ENCODE measurements around the gene TTC1.

The TTC1 gene

DNA sequence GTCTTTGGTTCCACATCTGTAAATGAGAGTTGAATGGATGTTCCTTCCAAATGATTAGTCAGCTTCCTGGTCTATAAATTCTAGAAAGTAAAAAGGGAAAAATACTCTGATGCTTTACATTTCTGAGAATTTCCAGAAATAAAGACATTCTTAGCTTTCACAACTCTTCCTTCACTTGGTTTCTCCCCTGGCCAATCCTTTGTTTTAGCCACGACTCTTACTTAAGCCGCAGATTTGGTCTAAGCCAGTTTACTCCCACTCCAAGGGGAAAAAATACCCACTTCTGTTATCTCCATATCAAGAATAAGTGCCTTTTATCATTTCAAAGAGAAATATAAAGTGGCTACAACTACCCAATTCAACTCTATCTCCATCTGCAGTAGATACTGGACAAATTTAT is 80.6 kb downstream of the TTC1 start:
- DNase-seq = no peak

DNA sequence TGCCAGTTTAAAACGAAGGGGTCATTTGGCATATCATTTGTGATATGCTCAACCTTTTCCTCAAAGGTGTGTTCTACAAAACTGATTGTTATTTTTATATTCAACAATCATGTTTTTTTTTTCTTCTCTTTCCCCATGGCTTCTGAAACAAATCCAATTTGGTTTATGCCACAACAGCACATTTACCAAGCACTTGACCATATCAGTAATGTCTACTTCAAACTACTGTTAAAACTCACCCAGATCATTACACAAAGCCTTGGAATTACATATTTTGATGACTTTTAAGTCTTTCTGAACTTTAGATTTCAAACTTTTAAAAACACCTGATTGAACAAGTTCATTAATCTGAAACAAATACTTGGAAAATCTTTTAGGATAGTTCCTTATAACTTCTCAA is 81.1 kb downstream of the TTC1 start:
- DNase-seq = no peak

DNA sequence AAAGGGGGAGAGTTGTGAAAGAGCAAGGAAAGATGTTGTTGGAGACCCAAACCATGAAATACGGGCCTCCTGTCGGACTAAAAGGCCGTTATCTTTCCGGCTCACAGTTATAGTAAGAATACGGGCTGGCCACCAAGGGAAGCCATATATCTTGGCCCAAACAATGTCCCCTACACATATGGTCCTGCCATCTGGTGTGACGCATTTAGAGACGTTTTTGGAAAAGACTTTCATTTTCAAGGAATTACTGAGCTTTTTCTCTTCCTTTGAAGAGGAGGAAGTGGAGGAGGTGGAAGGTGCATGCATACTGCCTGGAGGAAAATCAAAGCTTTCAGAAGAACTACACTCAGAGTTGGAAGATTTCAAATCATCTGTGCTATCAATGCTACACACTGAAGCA is 83.6 kb downstream of the TTC1 start:
- DNase-seq = no peak

DNA sequence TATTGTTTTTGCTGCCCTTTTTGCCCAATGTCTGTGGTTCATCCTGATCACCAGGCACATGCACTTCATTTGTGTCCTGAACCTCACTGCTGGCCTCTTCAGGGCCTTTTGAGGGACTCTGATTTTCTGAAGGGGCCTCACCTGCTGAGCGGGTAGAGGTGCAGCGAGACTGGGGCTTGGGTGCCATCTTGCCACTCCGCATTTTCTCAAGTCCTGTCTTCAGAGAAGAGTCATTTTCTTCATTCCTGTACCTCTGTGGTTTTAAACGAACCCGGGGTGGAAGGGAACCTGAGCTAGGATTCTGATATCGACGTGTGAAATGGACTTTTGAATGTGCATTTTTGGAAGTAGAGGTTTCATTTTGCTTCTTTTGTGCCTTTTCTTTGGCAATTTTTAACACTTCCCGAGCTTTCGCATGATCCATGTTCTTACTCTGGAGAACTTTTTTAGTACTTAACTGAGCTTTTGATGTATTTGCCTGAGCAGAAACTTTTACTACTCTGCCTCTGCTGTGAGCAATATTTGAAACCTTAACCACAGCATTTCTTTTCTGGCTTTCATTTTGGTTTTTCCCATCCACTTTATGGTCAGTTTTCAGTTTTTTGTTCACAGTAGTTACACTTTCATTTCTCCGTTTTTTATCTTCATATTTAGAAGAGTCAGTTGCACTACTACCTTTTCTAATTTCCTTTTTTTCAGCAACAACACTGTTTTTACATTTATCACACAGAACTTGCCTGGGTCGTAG is 84.2 kb downstream of the TTC1 start:
- DNase-seq = no peak

DNA sequence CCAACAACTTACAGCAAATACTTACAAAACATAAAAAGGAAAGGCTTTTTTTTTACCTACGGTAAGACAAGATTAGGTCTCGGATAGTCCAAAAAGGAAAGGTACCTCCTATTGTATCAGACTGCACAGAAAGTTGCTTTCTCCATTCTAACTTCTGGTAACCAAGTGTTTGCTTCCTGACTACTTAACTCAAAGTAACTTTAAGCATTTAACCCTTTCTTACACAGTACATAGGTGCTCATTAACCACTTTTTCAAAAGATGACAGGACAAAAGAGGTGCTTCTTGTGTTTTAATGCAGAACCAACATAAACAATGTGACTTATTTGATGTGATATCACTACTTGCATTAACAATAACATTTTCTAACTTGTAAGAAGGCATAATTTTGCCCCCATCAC is 87.2 kb downstream of the TTC1 start:
- DNase-seq = no peak

DNA sequence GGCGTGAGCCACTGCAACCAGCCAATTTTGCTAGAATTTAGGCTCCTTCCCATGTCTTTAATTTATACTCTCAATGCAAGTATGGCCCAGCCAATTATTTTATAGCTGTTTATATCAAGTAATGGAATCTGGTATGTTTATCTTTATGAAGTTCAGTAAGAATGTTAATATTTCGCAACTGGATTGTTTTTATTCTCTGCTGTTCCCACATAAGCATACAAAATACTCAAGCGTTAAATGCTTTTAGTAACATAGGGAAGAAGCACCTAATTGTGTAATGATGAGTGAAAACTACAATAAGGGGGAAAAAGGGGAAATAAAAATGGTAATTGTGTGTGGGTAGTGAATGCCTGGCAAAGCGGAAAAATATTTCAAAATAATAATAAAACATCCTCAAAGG is 89.1 kb downstream of the TTC1 start:
- no peak for DNase-seq

DNA sequence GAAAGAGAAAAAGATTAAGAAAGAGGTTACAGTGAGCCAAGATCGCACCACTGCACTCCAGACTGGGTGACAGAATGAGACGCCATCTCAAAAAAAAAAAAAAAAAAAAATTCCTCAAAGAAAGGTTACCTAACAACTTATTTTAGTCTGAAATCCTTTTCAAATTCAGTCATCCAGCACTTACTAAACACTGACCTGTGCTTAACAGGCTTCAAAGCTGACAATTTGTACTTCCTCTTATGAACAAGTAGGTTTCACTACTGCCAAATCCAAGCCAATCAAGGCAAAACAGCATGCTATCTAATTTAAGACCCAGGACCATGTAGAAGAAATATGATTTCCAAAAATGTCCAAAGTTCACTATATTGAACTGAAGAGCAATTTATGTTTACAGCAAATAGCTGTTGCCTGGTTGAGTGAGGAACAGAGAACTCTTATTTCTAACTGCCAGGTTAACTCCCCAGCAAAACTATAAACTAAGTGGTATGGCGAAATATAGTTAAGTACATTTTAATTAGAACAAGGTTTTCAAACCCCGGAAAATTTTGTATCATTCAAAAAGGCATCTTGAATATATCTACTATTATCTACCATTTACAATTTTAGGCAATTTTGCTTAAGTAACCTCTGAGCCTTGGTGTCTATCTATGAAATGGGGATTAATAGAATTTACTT is 96.9 kb downstream of the TTC1 start:
- DNase-seq = no peak

DNA sequence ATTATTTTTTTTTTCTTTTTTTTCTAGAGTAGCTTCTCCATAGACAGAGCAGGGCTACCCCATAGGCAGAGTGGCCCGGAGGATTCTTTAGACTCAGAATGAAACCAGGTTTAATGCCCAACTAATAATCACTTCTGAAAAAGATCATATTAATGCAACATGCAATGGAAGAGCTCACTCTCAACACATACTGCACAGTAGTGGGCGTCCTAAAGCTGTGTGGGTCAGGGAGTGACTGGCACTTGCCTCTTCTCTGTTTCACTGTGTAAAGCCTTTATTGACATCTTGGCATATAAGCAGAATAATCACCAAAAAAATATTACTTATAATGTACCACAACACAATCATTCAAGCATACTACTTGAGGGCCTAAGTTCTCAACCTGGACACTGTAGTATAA is 99.2 kb downstream of the TTC1 start:
- no peak for DNase-seq
